HG03460 (cell line): ENCODE results near the gene PRG2.

Source experiments
- ATAC-seq: cut with Tn5 transposase; IDR thresholded peaks from one replicate; pipeline ENCODE4 v1.9.1; 2021; ENCODE audit not compliant: unreplicated experiment

The PRG2 gene, protein sequence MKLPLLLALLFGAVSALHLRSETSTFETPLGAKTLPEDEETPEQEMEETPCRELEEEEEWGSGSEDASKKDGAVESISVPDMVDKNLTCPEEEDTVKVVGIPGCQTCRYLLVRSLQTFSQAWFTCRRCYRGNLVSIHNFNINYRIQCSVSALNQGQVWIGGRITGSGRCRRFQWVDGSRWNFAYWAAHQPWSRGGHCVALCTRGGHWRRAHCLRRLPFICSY

DNA sequence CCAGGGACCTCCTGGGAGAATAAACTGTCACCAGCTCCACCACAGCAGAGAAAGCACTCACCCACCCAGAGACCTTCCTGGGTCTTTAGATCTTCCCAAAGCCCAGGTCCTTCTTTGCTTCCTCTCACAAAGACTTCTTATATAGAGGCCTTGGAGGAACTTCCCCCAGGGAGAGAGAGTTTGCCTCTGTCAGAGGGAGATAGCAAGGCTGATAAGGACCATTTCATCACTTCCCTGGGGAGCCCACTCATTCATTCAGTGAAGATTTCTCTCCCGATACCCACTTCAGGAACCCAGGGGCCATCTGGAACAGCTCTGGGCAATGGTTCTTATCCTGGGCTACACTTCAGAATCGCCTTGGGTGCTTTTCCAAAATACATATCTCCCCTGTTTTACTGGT lies at the start of gene PRG2:
Gene PRG2 (minus strand): TSS at position 116 of the 400 bp plus-strand sequence. CDS start 706 bp downstream, outside the sequence.
- ATAC-seq = no peak

DNA sequence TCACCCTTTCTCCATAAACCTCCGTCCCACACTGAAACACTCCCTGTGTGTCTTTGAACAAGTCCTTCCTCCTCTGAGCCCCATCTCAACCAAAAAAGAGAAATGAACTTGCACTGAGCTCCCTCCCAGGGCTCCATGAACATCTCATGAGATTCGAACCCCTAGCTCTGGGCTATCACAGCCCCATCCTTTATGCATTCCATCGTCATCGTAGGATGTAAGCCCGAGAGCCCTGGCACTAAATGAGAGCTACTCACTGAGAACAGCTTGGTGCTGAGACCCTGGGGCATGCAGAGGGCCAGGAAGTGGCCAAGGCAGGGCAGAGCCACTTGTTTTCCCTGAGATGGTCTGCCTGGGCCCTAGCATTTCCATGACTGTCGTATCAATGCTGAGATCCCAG lies 49.3 kb upstream of the PRG2 start:
- ATAC-seq = no peak

DNA sequence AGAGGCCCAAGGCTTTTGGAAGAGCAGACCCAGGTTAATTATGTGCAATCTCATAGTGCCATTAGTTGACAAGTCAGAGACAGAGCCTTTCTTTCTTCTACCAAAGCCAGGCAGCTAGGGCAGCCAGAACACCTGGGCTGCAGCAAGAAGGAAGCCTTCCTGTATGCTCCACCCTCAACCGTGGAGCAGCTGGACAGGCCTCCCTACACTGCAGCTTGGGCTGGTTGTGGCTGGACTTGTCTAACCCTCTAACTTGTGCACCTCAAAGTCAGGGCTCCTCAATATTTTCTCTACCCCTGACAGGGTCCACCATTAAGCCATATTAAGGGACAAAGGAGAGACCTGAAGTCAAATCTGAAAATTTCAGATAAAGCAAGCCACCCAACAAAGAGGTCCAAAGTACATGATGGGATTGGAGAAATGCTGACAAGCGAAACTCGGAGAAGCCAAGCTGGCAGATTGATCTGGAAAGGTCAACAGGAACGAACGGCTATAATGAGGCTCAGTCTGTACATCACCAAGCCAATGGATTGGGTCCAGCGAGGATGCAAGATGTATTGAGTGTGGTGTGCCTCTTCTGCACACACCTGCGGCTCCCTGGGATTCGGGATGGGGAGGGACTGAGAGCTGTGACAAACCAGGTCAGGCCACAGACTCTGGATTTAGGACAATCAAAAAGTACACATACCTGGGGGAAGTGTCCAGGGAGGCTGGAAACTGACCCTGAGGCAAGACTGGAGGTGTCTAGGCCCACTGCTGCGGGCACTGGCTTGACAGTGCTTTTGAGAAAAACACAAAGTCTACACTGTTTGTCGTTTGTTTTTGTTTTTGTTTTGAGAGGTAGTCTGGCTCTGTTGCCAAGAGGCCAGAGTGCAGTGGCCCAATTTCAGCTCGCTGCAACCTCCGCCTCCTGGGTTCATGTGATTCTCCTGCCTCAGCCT lies 48.2 kb upstream of the PRG2 start:
- no peak for ATAC-seq

DNA sequence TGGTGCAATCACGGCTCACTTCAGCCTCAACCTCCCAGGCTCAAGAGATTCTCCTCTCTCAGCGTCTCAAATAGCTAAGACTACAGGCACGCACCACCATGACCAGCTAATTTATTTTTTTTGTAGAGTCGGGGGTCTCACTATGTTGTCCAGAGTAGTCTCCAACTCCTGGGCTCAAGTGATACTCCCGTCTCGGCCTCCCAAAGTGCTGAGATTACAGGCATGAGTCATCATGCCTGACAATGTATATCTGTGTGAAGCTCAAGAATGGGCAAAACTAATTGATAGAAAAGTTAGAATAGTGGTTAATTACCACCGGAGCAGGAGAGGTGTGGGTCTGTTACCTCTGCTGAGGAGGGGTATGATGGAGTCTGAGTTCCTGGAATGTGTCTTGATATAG lies 45.6 kb upstream of the PRG2 start:
- no peak for ATAC-seq

DNA sequence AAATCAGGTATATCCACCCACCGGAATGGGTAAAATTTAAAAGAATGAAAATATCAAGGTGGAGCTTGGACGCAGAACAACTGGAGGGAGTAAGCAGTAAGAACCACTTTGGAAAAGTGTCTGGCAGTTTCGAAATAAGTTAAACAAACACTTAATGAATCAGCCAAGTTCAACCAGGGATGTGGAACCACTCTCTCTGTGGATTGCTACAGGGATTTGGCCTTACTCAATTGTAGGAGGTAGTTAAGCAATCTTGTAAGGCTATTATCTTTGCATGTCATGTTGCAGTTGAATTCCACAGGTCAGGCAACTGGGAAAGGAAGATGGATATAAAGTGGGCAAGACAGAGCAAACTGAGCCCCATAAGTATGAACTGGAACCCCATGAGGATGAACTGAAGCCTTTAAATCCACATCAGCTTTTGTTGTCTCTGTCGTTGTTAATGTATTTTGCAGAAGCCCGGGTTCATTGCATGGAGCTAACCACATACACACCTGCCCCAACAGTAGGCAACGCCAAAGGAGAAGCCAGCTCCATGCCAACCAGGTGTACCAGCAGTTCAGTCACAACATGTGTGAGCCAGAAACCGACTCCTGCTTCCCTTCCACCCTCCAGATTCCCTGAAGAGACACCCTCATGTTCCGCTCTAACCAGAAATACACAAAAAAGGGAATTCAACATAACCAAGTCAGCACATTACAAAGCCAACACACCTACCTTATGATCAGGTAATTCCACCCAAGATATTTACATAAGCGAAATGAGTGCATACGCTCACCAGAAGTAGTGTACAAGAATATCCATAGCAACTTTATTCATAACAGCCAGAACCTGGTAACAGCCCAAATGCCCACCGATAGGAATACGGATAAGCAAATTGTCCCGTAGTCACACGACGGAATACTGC lies 44.4 kb upstream of the PRG2 start:
- ATAC-seq = no peak

DNA sequence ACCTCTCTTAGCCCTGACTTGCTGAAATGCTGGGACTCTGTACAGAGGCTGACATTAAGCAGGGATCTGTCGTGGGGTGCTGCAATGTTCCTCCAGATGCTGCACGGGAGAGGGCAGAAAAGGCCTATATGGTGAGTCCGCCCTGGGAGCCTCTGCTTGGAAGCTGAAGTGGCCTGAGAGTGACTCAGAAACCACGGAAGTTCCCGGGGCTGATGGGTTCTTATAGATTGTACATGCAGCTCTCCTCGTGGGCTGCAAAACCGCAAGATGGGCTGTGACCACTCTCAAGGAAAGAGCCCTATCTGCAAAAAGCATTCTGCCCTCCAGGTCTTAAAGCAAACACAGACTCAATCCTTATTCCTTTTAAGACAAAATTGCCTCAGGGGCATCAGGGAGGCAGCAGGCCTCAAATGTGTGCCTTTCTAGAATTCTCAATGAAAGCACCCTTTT lies 42.3 kb upstream of the PRG2 start:
- ATAC-seq = peak; percentile 50

DNA sequence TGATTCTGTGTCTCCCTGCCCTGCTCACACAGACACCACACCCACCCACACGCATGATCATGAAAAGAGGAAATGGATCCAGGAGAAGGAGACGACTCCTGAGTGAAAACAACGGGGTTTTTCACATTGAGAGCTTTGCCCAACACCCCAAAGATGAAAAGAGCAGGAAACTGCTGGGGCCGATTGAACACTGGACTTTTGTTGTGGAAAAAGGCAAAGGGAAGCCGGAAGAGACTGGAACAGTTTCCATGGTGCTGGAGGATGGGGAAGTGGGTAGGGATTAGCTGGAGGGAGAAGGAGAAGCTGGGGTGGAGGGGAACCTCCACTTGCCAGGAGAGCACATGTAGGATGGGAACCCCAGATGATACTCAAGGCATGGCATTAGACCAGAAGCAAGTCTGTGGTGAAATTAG lies 41.7 kb upstream of the PRG2 start:
- peak; percentile 10 for ATAC-seq

DNA sequence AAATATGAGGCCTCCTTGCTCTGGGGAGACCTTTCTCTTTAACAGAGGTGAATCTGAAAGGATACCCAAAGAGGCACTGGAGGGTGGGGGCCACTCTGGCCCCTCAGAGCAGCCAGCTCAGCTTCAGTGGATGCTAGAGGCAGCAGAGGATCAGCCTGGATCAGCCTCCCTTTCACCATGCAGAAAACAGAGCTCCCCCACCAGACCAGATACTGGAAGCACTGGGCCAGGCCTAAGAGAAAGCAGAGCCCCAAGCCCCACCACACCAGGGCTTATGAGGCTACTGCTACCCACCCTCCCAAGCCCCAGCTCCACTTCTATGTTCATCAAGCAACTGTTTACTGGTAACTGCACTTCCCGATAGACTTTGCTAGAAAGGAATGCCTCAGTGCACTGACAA lies 40.5 kb upstream of the PRG2 start:
- ATAC-seq = no peak

DNA sequence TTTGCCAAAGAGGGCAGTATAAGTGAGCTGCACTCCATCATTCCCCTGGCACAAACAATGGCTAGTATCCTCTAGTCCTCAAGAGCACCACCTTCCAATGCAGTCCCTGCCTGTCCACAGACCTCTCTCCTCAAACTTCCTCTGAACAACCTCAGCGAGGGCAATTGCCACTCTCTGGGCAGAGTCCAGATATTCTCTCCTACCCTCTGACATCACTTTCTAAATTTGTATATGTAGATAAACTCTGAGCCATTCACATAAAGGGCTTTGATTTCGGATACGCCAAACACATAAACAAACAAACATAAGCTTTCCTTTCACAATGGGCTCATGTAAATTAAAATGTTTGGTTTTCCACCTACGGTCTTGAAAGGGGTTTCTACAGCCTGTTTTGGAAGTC lies 39.5 kb upstream of the PRG2 start:
- ATAC-seq = no peak

DNA sequence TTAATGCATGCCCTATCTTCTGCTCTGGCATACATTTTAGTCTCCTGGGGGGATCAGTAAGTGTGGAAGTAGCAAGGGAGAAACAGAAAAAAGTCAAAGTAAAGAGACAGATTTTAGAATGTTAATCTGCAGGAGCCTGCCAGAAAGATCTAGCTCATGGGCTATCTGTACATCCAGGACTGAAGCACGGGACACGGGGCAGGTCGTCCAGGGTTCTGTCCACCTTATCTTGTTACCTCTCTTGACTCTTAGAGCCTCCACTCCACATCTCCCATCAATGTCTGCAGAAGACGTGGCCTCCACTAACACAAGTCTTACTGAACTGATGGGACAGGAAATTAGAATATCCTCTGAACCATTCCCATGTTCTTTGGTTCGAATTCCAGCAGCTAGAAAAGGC lies 38.2 kb upstream of the PRG2 start:
- ATAC-seq = no peak

DNA sequence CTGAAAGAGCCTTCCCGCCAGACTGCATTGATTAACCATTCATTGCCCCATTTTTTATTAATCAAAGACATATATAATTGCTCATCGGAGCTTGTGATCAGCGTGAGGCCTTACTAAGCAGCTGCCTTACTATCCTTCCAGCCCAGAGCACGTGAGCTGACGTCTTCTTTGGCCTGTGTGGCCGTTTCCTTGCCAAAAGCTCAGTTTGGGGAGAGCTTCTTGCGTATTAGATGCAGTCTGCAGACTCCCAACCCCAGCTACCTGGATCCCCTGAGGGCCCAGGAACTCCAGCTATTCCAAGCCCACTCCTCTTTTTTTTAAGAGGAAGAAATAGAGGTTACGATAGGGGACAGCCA lies 37.3 kb upstream of the PRG2 start:
- ATAC-seq = no peak

DNA sequence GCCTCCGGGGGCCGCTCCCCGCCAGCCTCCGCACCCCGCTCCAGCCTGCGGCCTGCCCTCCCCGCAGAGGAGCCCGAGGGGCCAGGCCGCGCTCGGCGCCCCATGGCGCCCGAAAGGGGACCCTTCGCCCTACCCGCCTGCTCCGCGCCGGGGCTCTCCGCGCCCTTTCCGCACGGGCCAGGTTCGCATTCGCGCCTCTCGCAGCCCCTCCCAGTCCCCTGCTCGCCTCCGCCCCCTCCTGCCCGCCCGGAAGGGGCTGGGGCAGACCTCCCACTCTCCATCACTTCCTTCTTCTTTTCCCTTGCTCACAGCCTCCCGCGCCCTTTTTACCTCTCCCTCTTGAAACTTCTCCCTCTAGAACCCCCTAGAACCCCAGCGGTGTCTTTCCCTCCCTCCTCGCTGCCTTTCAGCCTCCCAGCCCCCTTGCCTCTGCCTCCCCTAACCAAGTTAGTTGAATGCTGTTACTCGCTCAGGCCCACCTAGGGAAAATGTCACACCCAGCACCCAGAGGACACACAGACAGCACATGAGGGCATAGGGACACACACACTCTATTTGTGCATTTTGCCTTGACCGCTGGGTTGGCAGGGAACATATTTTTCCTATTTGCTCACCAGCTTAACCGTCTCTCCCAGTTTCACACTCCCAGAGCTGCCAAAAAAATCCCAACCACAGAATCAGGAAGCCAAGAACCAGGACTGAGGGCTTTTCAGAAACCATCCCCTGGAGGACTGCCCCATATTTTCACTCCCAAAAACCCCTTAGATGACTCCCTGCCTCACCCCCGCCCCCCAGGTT lies 36.7 kb upstream of the PRG2 start, which contains the start of gene SLC43A3:
Gene SLC43A3 (minus strand): TSS at position 193 of the 798 bp plus-strand sequence. CDS start 949 bp downstream, outside the sequence.
- ATAC-seq = peak; percentile 60

DNA sequence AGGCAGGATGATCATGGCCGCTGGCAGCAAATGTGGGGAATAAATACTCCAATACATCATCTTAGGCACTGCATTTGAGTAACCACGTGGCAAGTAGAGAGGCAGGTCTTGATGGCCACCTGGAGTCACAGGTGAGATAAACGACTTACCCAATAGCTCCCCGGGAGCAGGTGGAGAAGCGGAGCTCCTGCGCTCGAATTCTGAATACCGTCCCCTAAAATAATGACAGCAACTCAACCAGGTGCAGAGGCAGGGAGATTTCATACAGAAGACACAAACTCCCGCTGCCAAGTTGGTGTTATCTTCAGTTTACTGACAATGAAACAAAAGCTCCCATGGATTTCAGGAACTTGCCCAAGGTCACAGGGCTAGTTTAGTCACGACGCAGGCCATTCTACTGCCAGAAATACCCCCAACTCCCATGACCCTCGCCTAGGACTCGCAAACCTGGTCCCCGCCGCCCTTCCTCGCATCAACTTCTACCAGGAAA lies 36.0 kb upstream of the PRG2 start:
- peak; percentile 0 for ATAC-seq

DNA sequence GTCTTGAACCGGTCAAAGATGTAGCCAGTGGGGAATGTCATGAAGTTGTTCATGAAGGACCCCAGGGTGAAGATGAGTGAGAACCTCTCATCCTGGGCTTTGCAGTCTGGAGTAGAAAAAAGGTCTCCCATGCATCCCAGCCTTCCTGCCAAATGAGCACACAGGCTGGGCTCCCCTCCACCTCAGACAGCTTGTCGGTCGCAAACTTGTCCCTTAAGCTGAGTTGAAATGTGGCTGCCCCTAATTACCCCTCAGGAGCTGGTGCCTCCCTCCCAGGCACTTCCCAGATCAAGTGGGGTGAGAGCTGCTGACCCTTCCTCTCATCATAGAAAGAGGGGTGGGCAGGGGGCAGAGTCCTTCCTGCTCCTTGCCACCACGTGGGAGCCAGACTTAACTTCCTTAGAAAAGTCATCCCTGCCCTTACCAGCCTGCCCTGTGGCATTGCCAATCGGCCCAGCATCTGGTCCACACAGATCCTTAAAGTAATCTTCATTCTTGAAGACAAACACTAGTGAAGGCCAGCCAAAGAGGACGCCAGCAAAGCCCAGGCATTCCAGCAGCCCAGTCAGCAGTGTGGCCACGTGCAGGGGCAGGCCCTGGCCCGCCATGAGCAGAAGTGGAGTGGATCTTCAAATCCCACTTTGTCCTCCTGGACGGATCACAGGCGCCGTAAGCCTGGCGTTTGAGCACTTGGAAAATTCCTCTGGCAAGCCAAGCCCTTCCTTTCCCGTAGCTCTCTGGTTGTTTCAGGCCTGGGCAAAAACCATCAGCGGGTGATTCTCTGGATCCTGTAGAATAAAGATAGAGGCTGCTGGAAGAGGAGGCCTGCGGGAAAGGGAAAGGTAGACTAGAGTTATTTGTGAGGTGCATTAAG lies 35.4 kb upstream of the PRG2 start:
- no peak for ATAC-seq

DNA sequence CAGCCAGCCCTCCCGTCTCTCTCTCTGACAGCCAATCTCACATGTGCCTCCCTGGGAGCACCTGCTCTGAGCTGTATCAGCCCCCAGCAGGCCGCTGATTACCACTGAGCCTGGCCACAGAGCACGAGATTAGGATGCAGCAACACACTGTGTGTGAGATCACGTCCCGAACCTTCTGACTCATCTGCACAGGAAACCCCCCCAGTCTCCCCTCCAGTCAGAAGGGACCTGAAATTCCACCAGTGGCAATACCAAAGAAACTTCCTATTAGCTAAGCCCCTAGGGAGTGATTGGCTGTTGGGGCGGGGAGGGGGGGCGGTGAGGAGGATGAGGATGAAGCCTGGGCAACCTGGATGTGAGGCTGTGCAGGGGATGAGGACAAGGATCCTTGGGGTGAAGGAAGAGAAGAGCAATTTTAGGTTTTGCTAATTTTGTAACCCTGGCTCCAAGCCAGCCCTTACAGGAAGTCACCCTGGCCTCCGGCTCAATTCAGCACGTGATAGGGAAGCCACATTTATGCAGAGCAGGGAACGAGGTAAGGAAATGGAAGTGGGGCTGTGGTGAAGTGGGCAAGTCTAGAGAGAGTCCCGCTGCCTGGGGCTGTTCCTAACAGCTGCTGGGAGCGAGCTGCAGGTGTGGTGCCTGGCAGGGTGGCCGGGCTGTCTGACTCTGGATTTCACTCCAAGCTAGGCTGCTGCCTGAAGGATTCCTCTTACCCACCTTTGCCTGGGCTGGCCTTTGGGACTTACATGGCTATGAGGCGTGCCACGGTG lies 34.5 kb upstream of the PRG2 start:
- ATAC-seq = peak; percentile 89

DNA sequence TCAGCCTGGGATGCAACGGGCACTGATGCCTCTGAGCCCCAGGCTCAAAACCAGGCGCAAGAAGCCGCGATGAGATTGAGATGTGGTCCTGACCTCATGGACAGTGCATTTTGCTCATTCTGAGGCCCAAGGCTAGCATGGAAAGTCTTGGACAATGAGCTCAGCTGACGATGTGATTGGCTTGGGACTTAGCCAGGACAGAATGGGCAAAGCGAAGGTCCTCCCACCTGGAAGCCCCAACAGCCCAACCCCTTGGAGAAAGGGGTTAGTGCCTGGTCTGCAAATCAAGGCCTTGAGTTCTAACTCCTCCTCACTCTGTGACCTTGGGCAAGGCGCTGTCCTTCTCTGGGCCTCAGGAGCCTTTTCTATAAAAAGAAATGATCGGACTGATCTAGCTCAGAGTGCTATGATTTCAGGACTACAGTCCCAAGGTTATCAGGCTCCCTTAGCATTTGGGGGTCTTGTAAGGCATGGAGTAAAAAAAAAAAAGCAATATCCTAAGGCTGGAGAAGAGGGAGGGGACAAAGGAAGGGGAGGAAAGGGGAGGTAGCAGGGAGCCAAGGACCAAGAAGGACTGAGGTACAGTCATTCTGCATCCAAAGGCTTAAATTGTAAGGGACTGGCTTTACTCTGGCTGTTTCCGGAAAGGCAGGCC lies 33.8 kb upstream of the PRG2 start:
- no peak for ATAC-seq

DNA sequence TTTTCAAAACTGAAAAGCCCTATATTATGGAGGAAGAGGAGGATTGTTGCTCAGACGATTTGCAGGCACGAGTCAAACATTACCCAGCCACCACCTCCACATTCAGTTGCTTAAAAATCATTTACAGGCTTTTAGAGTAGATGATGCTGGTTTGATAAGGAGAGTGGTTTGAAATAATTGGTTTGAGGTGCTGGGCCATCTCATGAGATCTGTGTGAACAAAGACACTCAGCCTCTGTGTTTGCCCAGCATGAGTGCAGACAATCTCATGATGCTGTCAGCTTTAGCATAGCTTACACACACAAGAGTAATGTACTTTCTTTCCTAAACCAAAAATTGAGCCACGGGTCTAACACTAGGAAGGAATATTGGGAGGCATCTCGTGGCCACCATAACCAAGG lies 32.2 kb upstream of the PRG2 start:
- ATAC-seq = no peak

DNA sequence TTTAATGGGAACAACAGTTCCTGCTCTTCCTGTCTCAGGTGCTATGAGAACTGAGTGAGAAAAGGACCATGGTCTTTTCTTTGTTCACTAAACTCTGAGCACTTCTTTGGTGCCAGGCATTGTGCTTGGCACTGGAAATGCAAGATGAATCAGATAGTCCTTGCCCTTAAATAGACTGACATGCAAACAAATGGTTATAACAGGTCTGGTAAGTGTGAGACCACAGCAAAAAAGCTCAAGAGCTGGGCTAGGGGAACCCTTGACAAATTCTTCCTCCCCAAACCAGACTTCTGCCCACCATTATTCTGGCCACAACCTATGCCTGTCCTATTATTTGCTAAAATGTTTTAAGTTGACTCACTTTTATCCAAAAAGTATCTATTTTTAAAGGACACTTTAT lies 31.4 kb upstream of the PRG2 start:
- ATAC-seq = no peak
